ENCODE measurements around the gene IMPDH1. TPM values are rescaled to one million over a fixed set of nuclear protein-coding genes. Genes with fewer than 3 reads are reported as not detected.

The IMPDH1 gene
- total and polyA plus RNA-seq, 10 of the 15 experiments (the other 5 are each of a cell fraction or from before 2014, with no cell fraction given), result 0.50 to 61.3 (median 41.8) TPM

DNA sequence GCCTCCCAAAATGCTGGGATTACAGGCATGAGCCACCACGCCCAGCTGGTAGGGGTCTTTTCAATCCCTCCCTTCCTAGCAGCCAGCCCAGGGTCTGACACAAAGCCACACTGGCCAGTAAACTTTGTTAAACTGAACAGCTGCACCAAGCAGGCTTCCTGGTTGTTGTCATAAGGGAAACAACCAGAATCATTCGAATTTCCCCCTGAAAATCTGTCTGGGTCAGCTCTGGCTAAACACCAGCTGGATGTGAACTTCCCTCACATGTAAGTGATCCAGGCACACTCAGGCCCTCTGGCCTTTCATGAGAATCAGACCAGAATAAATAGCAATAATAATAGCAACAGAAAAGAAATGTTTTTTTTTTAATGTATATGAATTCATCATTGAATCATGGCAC lies 7.4 kb downstream of the IMPDH1 start:
- TF ChIP-seq RB1 (IDR thresholded peaks at IDR 0.05; ENCODE audit: borderline replicate concordance) (no peak), NFYB (IDR thresholded peaks at IDR 0.05; ENCODE audit: insufficient read depth, low read depth, low read length) (no peak), BRCA1 (IDR thresholded peaks at IDR 0.05; ENCODE audit: low read depth, low read length) (no peak), IKZF2 (IDR thresholded peaks at IDR 0.05) (no peak), POLR2AphosphoS5 (IDR thresholded peaks at IDR 0.05; ENCODE audit: low read length) (no peak)
- TF ChIP-seq, protein P1, sequence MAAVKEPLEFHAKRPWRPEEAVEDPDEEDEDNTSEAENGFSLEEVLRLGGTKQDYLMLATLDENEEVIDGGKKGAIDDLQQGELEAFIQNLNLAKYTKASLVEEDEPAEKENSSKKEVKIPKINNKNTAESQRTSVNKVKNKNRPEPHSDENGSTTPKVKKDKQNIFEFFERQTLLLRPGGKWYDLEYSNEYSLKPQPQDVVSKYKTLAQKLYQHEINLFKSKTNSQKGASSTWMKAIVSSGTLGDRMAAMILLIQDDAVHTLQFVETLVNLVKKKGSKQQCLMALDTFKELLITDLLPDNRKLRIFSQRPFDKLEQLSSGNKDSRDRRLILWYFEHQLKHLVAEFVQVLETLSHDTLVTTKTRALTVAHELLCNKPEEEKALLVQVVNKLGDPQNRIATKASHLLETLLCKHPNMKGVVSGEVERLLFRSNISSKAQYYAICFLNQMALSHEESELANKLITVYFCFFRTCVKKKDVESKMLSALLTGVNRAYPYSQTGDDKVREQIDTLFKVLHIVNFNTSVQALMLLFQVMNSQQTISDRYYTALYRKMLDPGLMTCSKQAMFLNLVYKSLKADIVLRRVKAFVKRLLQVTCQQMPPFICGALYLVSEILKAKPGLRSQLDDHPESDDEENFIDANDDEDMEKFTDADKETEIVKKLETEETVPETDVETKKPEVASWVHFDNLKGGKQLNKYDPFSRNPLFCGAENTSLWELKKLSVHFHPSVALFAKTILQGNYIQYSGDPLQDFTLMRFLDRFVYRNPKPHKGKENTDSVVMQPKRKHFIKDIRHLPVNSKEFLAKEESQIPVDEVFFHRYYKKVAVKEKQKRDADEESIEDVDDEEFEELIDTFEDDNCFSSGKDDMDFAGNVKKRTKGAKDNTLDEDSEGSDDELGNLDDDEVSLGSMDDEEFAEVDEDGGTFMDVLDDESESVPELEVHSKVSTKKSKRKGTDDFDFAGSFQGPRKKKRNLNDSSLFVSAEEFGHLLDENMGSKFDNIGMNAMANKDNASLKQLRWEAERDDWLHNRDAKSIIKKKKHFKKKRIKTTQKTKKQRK (IDR thresholded peaks at IDR 0.05; ENCODE audit: low read depth, low read length), result no peak
- TF ChIP-seq, protein P2, sequence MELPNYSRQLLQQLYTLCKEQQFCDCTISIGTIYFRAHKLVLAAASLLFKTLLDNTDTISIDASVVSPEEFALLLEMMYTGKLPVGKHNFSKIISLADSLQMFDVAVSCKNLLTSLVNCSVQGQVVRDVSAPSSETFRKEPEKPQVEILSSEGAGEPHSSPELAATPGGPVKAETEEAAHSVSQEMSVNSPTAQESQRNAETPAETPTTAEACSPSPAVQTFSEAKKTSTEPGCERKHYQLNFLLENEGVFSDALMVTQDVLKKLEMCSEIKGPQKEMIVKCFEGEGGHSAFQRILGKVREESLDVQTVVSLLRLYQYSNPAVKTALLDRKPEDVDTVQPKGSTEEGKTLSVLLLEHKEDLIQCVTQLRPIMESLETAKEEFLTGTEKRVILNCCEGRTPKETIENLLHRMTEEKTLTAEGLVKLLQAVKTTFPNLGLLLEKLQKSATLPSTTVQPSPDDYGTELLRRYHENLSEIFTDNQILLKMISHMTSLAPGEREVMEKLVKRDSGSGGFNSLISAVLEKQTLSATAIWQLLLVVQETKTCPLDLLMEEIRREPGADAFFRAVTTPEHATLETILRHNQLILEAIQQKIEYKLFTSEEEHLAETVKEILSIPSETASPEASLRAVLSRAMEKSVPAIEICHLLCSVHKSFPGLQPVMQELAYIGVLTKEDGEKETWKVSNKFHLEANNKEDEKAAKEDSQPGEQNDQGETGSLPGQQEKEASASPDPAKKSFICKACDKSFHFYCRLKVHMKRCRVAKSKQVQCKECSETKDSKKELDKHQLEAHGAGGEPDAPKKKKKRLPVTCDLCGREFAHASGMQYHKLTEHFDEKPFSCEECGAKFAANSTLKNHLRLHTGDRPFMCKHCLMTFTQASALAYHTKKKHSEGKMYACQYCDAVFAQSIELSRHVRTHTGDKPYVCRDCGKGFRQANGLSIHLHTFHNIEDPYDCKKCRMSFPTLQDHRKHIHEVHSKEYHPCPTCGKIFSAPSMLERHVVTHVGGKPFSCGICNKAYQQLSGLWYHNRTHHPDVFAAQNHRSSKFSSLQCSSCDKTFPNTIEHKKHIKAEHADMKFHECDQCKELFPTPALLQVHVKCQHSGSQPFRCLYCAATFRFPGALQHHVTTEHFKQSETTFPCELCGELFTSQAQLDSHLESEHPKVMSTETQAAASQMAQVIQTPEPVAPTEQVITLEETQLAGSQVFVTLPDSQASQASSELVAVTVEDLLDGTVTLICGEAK (IDR thresholded peaks at IDR 0.05; ENCODE audit: borderline replicate concordance), result no peak
- intact Hi-C loops (cut with micrococcal nuclease; ENCODE audit: unreplicated experiment), result no loop called here
- no peaks in the 10 kb centered on the region for H3K9me3 ChIP-seq (replicated peaks; ENCODE audit: control insufficient read depth, insufficient read depth, low read length)
- no peak overlapping the region for H3K27ac ChIP-seq (ENCODE audit: control insufficient read depth, insufficient read depth)
- H3K4me2 ChIP-seq (ENCODE audit: control insufficient read depth, insufficient read depth), result no peak overlapping the region
- peaks cover 5% of the 10 kb centered on the region for H3K4me1 ChIP-seq (ENCODE audit: control insufficient read depth, insufficient read depth, low read length)
- H4K20me1 ChIP-seq (ENCODE audit: control insufficient read depth, insufficient read depth), result no peaks in the 10 kb centered on the region
- no peak for ATAC-seq
- no peak for FAIRE-seq
- whole genome bisulfite sequencing (ENCODE audit: insufficient coverage, insufficient replicate concordance, low lambda C conversion rate, missing lambda C conversion rate), result 91% methylated on average over 2 of the region's 2 CpGs
- RAD21 ChIA-PET (ENCODE audit: unreplicated experiment), result interaction anchor here (0.9 to 2.2 kb wide), 3 partner anchors 14 to 59 kb away, joined by 3 to 10 read pairs (median 5); no protein-coding TSS in a partner anchor
- CTCF ChIA-PET, result interaction anchor here (1.2 to 23.9 kb wide), 6 partner anchors 11 to 55 kb away, joined by 3 to 458 read pairs (median 7); no protein-coding TSS in a partner anchor
- SMC1A ChIA-PET (ENCODE audit: uncharacterized antibody, unreplicated experiment), result interaction anchor here (0.7 to 5.8 kb wide), 3 partner anchors 16 to 475 kb away, joined by 3 to 43 read pairs (median 3); no protein-coding TSS in a partner anchor
- no peaks in the 10 kb centered on the region for H3K27me3 ChIP-seq (replicated peaks in 1 of 2; ENCODE audit: control insufficient read depth in 2 of 2, insufficient read depth in 2 of 2, low read length in 1 of 2)
- in situ Hi-C loops (cut with MboI), result no loop called here
- no peak overlapping the region for H3K9ac ChIP-seq (ENCODE audit: control insufficient read depth, insufficient read depth, low read length)
- TSS peak; percentile 49 for BruUV-seq (replicated peaks)
- H3K36me3 ChIP-seq (ENCODE audit: control insufficient read depth in 2 of 2, insufficient read depth in 2 of 2, low read length in 1 of 2), result peaks cover 6 to 10% of the 10 kb centered on the region in 2 experiments; a peak in 3 of 4 replicates
- peaks cover 12% of the 10 kb centered on the region for H3K79me2 ChIP-seq (ENCODE audit: control insufficient read depth, insufficient read depth, low read length)
- POLR2A ChIA-PET, result no interaction called here
- H3K4me3 ChIP-seq, result no peak overlapping the region
- H2AFZ ChIP-seq (ENCODE audit: control insufficient read depth, low read depth, low read length), result no peak overlapping the region
- no peak for DNase-seq (ENCODE audit: low read depth, low spot score)

Measured in GM12878 (cell line).